PFSK-1 (cell line): Measurements from ENCODE around the gene CD79B.
"Not testable (repeated sequence)": the region's sequence is repeated elsewhere in the genome, so short reads cannot be mapped to it uniquely, and the experiment has no call there.

Source experiments
- POLR2AphosphoS5 ChIP-seq: IDR thresholded peaks from 2 replicates; pipeline ENCODE4 v1.6.1; 2012; ENCODE audit warnings: low read depth, mild to moderate bottlenecking, control low read depth, low read length, moderate library complexity
- REST ChIP-seq, 2 experiments: IDR thresholded peaks; 2 replicates each; pipeline versions ENCODE4 v1.6.1 to v1.8.0; 2011 to 2012; ENCODE audit warnings: low read depth in 2 of 2, low read length in 2 of 2, control low read depth in 1 of 2, inconsistent platforms in 1 of 2, mild to moderate bottlenecking in 1 of 2, moderate library complexity in 1 of 2; ENCODE audit not compliant: insufficient read depth in 1 of 2
- SIN3A ChIP-seq: IDR thresholded peaks from 2 replicates; pipeline ENCODE4 v1.6.1; 2012; ENCODE audit warnings: mild to moderate bottlenecking, low read length, moderate library complexity, borderline replicate concordance; ENCODE audit not compliant: insufficient read depth
- TAF1 ChIP-seq: IDR thresholded peaks from 2 replicates; pipeline ENCODE4 v1.6.1; 2012; ENCODE audit warnings: low read length, control low read depth, borderline replicate concordance; ENCODE audit not compliant: insufficient read depth

- not testable (repeated sequence) for TF ChIP-seq TAF1; SIN3A; POLR2AphosphoS5; REST (IDR thresholded peaks at IDR 0.05; ENCODE audit: insufficient read depth in 1 of 2, low read depth in 2 of 2, low read length in 2 of 2)
Measured at GRCh38 chr17:63896524-63897354, 35.4 kb downstream of the CD79B start, which contains the start of gene CSH1.
